ENCODE results near the gene MCRS1. TPM values are rescaled to one million over a fixed set of nuclear protein-coding genes. Genes with fewer than 3 reads are reported as not detected.

MCRS1 gene
- total and polyA plus RNA-seq, 4 donors, result 20.0 to 33.1 (median 26.1) TPM

GRCh38 chr12:49541911-49542505, 25.9 kb downstream of the MCRS1 start:
- peaks cover 10 to 12% (median 11%) of the 10 kb centered on the region in 4 donors for H3K4me1 ChIP-seq (ENCODE audit: control insufficient read depth in 4 of 4, insufficient read depth in 4 of 4, low read length in 3 of 4)
- H3K4me3 ChIP-seq (ENCODE audit: low read depth in 1 of 3, low read length in 3 of 3), result no peak overlapping the region
- DNase-seq (ENCODE audit: low spot score), result no peak
- H3K27me3 ChIP-seq (ENCODE audit: control insufficient read depth in 4 of 4, insufficient read depth in 4 of 4, low read length in 3 of 4), result peaks cover 0 to 10% (median 2%) of the 10 kb centered on the region in 4 donors
- H3K9ac ChIP-seq (ENCODE audit: low read depth in 1 of 2, low read length in 2 of 2), result no peak overlapping the region
- no peak overlapping the region for H3K27ac ChIP-seq (ENCODE audit: low read depth in 1 of 2, low read length in 2 of 2)
- no peaks in the 10 kb centered on the region for H3K36me3 ChIP-seq (ENCODE audit: control insufficient read depth in 4 of 4, insufficient read depth in 3 of 4, low read depth in 1 of 4, low read length in 3 of 4)
- TF ChIP-seq NR2F2 (IDR thresholded peaks at IDR 0.05) (no peak), HNF4G (IDR thresholded peaks at IDR 0.05) (no peak), EGR1 (IDR thresholded peaks at IDR 0.05; ENCODE audit: low read depth in 2 of 2) (no peak), FOXA2 (IDR thresholded peaks at IDR 0.05) (no peak), ZBTB33 (IDR thresholded peaks at IDR 0.05) (no peak), SP1 (IDR thresholded peaks at IDR 0.05) (no peak), HNF4A (conservative IDR thresholded peaks at IDR 0.05) (no peak), YY1 (IDR thresholded peaks at IDR 0.05) (no peak), RAD21 (IDR thresholded peaks at IDR 0.05) (no peak), RXRA (IDR thresholded peaks at IDR 0.05) (no peak), MAX (IDR thresholded peaks at IDR 0.05) (no peak), GABPA (IDR thresholded peaks at IDR 0.05 in 1 of 2, conservative IDR thresholded peaks at IDR 0.05 in 1 of 2) (no peak), TAF1 (conservative IDR thresholded peaks at IDR 0.05) (no peak), FOXA1 (IDR thresholded peaks at IDR 0.05) (no peak), JUND (IDR thresholded peaks at IDR 0.05) (no peak)
- TF ChIP-seq, protein P1, sequence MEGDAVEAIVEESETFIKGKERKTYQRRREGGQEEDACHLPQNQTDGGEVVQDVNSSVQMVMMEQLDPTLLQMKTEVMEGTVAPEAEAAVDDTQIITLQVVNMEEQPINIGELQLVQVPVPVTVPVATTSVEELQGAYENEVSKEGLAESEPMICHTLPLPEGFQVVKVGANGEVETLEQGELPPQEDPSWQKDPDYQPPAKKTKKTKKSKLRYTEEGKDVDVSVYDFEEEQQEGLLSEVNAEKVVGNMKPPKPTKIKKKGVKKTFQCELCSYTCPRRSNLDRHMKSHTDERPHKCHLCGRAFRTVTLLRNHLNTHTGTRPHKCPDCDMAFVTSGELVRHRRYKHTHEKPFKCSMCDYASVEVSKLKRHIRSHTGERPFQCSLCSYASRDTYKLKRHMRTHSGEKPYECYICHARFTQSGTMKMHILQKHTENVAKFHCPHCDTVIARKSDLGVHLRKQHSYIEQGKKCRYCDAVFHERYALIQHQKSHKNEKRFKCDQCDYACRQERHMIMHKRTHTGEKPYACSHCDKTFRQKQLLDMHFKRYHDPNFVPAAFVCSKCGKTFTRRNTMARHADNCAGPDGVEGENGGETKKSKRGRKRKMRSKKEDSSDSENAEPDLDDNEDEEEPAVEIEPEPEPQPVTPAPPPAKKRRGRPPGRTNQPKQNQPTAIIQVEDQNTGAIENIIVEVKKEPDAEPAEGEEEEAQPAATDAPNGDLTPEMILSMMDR (IDR thresholded peaks at IDR 0.05; ENCODE audit: low read depth, low read length, missing input control), result no peak
- TF ChIP-seq, protein P2, sequence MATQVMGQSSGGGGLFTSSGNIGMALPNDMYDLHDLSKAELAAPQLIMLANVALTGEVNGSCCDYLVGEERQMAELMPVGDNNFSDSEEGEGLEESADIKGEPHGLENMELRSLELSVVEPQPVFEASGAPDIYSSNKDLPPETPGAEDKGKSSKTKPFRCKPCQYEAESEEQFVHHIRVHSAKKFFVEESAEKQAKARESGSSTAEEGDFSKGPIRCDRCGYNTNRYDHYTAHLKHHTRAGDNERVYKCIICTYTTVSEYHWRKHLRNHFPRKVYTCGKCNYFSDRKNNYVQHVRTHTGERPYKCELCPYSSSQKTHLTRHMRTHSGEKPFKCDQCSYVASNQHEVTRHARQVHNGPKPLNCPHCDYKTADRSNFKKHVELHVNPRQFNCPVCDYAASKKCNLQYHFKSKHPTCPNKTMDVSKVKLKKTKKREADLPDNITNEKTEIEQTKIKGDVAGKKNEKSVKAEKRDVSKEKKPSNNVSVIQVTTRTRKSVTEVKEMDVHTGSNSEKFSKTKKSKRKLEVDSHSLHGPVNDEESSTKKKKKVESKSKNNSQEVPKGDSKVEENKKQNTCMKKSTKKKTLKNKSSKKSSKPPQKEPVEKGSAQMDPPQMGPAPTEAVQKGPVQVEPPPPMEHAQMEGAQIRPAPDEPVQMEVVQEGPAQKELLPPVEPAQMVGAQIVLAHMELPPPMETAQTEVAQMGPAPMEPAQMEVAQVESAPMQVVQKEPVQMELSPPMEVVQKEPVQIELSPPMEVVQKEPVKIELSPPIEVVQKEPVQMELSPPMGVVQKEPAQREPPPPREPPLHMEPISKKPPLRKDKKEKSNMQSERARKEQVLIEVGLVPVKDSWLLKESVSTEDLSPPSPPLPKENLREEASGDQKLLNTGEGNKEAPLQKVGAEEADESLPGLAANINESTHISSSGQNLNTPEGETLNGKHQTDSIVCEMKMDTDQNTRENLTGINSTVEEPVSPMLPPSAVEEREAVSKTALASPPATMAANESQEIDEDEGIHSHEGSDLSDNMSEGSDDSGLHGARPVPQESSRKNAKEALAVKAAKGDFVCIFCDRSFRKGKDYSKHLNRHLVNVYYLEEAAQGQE (IDR thresholded peaks at IDR 0.05), result no peak
- TF ChIP-seq, protein P3, sequence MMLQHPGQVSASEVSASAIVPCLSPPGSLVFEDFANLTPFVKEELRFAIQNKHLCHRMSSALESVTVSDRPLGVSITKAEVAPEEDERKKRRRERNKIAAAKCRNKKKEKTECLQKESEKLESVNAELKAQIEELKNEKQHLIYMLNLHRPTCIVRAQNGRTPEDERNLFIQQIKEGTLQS (IDR thresholded peaks at IDR 0.05), result no peak
- no peaks in the 10 kb centered on the region for H3K9me3 ChIP-seq (ENCODE audit: control insufficient read depth in 4 of 4, low read length in 3 of 4)
- 93% methylated on average over 7 of the region's 7 CpGs for WGBS
